ENCODE data around the gene MDN1.
"Not testable (repeated sequence)": the region's sequence is repeated elsewhere in the genome, so short reads cannot be mapped to it uniquely, and the experiment has no call there.

Gene MDN1

DNA sequence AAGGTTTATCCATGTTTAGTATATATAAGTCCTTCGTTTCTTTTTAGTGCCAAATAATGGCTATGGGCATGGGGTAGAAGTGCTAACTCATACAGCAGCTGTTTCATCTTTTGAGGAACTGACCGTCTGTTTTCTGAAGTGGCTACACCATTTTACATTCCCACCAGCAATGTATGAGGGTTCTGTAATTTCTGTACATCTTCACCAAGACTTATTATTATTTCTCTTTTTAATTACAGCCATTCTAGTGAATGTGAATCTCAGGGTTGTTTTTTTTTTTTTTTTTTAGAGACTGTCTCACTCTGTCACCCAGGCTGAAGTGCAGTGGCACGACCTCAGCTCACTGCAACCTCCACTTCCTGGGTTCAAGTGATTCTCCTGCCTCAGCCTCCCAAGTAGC, 183.2 kb downstream of the MDN1 start:
- not testable (repeated sequence) for DNase-seq (ENCODE audit: low read depth, low spot score); H3K4me3 ChIP-seq (ENCODE audit: low read length)

DNA sequence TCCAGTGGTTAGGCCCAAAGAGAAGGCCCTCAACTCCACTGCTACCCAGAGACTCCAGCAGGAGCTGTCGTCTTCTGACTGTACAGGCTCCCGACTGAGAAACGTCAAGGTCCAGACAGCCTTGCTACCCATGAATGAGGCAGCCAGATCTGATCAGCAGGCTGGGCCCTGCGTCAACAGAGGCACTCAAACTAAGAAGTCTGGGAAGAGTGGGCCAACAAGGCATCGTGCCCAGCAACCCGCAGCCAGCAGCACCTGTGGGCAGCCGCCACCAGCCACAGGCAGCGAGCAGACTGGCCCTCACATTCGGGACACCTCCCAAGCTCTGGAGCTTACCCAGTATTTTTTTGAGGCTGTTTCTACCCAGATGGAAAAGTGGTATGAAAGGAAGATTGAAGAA, 189.1 kb downstream of the MDN1 start:
- H3K4me3 ChIP-seq (ENCODE audit: low read length) = no peak overlapping the region
- no peak for DNase-seq (ENCODE audit: low read depth, low spot score)

DNA sequence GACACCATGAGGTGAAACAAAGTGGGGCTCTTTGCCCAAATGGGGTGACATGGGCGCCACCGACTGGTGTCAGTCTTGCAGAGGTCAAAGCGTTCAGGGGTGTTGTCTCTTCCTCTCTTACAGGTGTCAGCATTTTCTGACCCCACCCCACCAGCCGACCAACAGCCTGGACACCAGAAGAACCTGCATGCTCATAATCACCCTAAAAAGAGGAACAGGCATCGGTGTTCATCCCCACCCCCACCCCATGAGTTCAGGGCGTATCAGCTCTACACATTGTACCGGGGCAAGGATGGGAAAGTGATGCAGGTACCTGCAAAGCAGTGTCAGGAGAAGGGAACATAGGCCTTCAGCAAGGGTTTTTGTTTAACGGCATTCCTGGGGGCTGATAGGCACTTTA, 195.8 kb downstream of the MDN1 start:
- H3K4me3 ChIP-seq (ENCODE audit: low read length) = no peak overlapping the region
- no peak for DNase-seq (ENCODE audit: low read depth, low spot score)

DNA sequence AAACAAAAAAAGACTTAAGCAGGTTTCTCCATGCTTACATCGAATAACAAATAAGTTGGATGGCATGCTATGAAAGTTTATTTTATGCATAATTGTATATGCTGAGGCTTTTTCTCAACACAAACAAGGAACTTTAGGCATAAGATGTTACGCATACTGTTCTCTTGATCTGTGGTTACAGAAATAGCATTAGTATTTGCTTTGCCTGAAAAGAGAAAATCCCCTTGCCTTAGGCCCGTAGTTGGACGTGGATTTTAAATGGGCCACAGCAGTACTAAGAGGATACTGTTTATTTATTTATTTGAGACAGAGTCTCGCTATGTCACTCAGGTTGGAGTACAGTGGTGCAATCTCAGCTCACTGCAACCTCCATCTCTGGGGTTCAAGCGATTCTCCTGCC, 200.0 kb downstream of the MDN1 start:
- DNase-seq (ENCODE audit: low read depth, low spot score) = no peak
- H3K4me3 ChIP-seq (ENCODE audit: low read length) = no peak overlapping the region

DNA sequence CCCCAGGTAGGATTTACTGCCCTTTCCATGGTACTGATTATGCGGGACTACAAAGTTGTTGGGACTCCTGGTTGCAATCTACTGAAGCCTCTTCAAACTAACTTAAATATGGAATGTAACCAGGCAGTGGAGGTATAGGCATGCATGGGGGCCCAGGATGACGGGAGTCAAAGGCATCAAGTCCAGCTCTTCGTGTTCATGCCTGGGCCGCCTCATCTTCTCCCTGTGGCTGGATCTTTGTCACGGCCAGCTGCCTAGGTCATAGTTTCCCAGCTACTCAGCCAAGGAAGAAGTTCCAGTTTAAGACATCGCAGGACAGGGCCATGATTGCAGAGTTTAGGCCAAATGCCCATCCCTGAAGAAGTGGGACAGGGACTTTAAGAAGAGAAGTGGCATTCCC, 201.6 kb downstream of the MDN1 start:
- DNase-seq (ENCODE audit: low read depth, low spot score) = no peak
- no peak overlapping the region for H3K4me3 ChIP-seq (ENCODE audit: low read length)

DNA sequence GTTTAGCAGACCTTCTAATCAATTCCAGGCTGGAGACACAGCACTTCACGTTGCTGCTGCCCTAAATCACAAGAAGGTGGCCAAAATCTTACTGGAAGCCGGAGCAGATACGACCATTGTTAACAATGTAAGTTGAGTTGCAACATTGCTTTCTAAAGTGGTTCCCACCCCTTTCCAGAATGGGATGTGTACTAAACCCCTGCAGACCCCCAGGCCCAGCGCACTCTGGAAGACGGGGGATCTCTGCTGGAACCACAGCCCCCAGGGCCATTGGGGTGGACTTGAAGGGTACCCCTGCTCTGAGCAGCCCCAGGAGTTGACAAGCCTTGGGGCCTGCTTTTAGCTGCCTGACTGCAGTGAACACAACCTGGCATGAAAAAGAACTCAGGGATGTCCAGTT, 203.1 kb downstream of the MDN1 start:
- no peak for DNase-seq (ENCODE audit: low read depth, low spot score)
- H3K4me3 ChIP-seq (ENCODE audit: low read length) = no peak overlapping the region

DNA sequence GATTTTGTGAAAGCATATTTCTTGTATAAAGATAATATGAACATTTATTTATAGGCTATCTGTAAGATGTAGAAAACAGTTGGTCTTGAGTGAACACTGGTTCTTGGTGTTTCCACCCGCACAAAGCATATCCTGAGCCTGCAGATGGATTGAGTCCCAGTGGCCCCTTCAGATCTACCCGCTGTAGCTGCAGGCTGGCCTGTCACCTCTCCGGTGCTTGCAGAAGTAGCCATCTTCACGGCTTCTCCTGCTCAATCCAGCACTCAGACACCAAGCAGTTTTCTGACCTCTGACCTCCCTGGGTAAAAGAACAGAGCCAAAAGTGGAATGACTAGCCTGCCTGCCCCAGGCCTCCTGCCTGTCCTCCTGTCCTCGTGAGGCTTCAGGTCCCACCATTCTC, 203.7 kb downstream of the MDN1 start:
- DNase-seq (ENCODE audit: low read depth, low spot score) = no peak
- H3K4me3 ChIP-seq (ENCODE audit: low read length) = no peak overlapping the region

DNA sequence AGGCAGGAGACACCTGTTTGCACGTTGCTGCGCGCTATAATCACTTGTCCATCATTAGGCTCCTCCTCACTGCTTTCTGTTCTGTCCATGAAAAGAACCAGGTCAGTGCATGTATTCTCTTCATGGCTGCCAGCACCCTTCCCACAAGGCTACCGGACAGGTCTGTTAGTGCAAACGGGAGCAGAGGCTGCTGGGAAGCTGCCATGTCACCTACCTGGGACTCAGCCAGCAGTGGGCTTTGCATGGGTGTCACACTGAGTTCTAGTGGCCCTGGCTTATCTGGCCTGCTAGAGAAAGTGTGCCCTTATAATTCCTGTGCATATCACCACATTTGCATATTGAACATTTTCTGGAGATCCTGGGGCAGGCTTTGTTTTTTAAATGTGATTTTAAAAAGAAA, 205.8 kb downstream of the MDN1 start:
- no peak overlapping the region for H3K4me3 ChIP-seq (ENCODE audit: low read length)
- no peak for DNase-seq (ENCODE audit: low read depth, low spot score)

DNA sequence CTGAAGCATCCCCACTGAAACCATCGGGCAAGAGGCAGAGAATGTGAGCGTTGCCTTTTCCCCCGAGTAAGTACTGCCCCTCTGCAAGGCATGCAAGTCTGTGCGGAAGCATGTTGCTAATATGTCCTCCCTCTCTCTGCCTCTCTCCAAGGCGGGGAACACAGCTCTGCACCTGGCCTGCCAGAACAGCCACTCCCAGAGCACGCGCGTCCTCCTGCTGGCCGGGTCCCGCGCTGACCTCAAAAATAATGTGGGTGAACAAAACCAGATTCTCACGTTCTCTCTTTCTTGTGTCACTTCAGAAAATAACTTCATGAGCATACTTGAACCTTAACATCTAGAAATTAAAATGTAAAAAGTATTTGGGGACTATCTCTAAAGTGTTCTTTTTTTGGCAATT, 207.5 kb downstream of the MDN1 start:
- DNase-seq (ENCODE audit: low read depth, low spot score) = no peak
- H3K4me3 ChIP-seq (ENCODE audit: low read length) = no peak overlapping the region

DNA sequence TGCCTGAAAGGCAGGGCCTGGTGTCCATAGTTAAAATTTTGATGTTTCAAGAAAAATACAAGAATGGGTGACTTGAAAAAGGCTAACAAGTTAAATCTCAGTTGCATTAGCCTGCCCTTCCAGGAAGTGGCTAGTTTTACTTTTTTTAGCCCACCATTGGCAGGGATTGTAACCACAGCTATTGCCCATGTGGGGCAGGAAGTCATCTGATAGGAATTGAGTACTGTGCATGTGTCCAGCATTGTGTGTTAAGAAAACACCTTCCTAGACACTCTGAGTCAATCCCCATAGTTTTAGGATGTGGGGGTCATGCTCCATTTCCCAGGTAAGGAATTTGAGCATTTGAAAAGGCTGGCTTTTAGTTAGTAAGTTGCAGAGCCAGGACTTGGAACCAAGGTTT, 207.9 kb downstream of the MDN1 start:
- no peak for DNase-seq (ENCODE audit: low read depth, low spot score)
- H3K4me3 ChIP-seq (ENCODE audit: low read length) = no peak overlapping the region

DNA sequence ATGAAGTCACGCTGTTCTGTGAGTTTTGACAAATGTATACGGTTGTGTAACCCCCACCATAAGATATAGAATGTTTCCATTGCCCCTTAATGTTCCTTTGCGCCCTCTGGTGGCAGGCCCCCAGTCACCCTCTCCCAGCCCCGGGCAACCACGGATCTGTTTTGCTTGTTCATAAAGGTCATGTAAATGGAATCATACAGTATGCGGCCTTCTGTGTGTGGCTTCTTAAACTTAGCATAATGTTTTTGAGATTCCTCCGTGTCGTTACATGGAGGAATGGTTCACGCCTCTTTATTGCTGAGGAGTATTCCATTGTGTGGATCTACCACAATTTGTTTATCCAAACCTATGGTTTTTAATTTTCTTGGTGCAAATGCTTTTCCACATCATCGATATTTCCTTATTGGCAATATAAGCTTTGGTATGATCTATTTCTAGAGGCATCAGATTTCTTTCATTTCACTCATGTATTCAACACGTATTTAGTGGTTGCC, 209.4 kb downstream of the MDN1 start:
- DNase-seq (ENCODE audit: low read depth, low spot score) = peak; percentile 57
- no peak overlapping the region for H3K4me3 ChIP-seq (ENCODE audit: low read length)

DNA sequence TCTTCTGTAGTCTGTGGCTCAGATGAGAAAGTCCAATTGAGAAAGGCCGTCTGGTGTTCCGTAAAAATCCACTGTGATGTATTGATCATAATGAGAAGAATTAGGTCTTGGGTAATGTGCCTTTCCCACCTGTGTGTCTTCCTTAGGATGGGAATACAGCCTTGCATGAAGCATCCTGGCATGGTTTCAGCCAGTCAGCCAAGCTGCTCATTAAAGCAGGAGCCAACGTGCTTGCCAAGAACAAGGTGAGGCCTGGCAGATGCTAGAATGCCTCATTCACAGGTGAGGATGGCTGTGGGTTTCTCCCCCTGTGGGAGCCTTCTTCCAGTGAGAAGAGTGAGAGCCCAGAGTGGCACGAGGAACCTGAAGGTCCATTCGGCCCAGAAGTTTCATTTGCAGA, 213.7 kb downstream of the MDN1 start:
- DNase-seq (ENCODE audit: low read depth, low spot score) = no peak
- no peak overlapping the region for H3K4me3 ChIP-seq (ENCODE audit: low read length)

DNA sequence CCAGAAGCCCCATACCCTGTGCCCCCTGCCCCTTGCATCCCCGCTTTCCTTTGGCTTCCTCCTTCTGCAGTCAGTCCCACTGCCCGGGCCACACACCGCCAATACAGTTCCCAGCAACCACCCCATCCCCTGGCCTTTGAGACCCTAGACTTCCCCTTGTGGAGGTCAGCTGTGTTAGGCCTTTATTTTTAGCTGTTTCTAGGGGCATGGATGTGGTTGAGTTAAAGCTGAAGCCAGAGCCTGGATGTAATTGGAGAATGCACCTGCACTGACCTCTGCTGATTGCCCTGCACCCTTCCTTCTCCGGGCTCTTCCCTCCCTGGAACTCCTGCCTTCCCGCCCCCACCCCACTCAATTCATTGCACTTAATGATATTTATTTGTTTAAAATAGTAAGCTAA, 214.9 kb downstream of the MDN1 start:
- no peak for DNase-seq (ENCODE audit: low read depth, low spot score)

DNA sequence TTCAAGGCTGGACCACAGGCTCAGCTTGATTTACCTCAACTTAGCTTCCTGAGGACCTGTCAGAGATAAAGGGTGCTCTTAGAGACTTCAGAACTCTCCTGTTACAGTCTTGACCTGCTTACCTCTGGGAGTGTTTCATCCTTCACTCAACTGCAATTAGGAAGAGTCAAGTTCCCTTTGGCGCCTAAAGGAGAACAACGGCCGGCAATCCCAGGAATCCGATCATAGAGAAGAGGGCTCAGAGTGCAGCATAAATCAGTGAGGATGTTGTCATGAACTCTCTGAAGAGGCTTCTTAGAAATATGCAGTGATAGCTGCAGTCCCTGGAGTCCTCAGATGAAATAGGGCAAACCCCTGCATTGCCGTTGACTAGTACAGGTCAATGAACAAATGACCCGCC, 217.4 kb downstream of the MDN1 start:
- DNase-seq (ENCODE audit: low read depth, low spot score) = no peak
- no peak overlapping the region for H3K4me3 ChIP-seq (ENCODE audit: low read length)

More for the DNA sequence above, 214.9 kb downstream of the MDN1 start:
- H3K4me3 ChIP-seq (ENCODE audit: low read length) = no peak overlapping the region

DNA sequence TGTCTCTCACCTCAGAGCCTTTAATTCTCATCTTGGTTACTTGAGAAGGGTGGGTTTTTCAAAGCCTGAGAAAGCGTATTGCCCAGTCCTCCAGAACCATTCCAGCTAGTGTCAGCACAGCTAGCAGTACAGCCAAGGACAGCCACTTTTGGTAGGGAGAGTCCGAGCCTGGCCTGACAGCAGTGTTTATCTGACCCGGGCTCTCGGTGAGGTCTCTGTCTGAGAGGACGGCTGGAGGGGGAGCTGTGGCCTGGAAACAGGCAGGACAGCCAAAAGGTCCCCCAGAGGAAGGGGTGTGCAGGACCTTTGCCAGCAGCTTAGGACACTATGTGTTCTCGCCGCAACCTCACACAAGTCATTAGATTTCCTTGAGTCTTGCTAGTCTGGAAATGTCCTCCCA, 219.9 kb downstream of the MDN1 start:
- H3K4me3 ChIP-seq (ENCODE audit: low read length) = no peak overlapping the region

DNA sequence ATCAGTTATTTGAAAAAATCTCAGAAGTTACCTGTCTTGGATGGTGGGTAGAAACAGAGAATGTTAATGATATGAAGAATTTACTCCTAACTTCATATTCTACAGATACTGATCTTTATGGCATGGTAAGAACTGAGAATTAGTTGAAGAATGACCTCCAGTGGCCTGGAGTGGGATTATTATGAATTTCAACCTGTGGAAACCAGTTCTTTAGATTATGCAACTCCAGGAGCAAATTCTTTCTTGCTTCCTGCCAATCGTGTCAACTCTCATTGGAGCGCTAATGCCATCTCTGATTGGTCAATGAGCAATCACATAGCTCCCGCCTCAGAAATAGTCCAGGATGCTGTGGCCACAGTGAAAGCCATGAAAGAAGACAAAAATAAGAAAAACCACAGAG, 221.6 kb downstream of the MDN1 start:
- no peak overlapping the region for H3K4me3 ChIP-seq (ENCODE audit: low read length)
- peak; percentile 32 for DNase-seq (ENCODE audit: low read depth, low spot score)

More for the DNA sequence above, 219.9 kb downstream of the MDN1 start:
- DNase-seq (ENCODE audit: low read depth, low spot score) = no peak

DNA sequence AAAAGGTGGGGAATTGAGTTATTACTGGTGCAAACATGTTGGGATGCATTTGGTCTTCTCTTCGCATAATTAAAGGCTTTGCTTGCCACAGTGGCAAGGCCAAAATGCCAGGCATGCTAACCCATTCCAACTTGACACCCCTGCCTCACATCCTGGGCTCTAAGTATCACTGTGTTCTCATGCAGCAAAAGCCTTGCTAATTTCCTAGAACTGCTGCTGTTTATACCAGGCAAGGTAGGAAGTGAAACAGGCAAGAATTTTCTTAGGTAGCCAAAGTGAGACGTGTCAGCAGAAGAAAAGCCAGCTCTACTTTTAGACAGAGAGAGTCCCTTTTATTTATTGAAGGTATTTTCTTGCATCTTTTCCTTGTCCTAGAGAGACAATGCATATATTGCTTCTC, 222.2 kb downstream of the MDN1 start:
- H3K4me3 ChIP-seq (ENCODE audit: low read length) = no peak overlapping the region
- no peak for DNase-seq (ENCODE audit: low read depth, low spot score)

DNA sequence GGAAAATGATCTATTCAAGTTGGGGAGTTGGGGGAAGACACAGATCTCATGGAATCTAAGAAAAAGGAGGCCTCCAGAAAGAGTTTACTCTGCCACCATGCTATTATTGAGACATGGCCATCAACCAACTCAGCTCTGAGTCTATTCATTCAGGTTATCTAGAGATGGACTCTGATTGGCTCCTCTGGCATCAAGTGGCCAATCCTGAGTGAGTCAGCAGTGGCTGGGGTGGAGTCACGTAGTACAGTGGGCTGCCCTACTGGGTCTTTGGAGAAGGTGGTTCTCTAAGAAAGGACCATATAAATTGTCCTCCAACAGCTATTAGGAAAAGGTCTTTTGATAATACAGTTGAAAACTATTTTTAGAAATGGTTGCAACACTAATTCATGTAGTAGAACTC, 223.1 kb downstream of the MDN1 start:
- DNase-seq (ENCODE audit: low read depth, low spot score) = no peak
- H3K4me3 ChIP-seq (ENCODE audit: low read length) = no peak overlapping the region

DNA sequence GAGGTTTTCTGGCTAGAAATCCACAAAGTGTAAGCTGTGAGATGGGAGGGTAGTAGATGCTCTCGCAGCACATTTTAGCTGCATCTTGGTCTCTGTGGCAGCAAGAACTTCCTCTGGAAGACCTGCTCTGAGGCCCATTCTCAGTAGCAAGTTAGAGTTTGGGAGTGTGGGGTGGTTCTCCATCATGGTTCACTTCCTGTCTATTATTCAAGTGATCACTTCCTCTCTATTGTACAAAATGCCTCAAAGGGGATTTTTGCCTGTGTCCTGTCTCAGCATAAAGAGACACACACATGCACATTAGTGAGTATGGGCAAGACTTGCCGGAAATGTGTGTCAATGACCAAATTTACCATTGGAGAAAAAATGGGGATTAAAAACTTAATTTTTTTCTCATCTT, 223.5 kb downstream of the MDN1 start:
- no peak for DNase-seq (ENCODE audit: low read depth, low spot score)
- no peak overlapping the region for H3K4me3 ChIP-seq (ENCODE audit: low read length)
